Kidney (tissue), 14 donors: ENCODE results near the gene DLG2. TPM values are rescaled to one million over a fixed set of nuclear protein-coding genes. Genes with fewer than 3 reads are reported as not detected.

Experiments
- DNase-seq, 5 donors: peaks; one replicate each; pipeline ENCODE4 v3.0.0-alpha.2; 2013 to 2020
- FAIRE-seq: peaks from 2 replicates; lab custom pipeline; 2012; peaks lifted over from hg19 to GRCh38; lab: Jason Lieb, UNC
- H3K27ac ChIP-seq, 2 donors: one replicate each; pipeline ENCODE4 v1.7.0; 2013; ENCODE audit warnings: low read depth in 2 of 2, low read length in 2 of 2, inconsistent platforms in 1 of 2
- H3K27me3 ChIP-seq: one replicate; pipeline ENCODE4 v1.7.1; 2013; ENCODE audit warnings: low read length, inconsistent platforms; ENCODE audit not compliant: control insufficient read depth, insufficient read depth
- H3K36me3 ChIP-seq, 3 donors: one replicate each; pipeline versions ENCODE4 v1.7.0 to v1.7.1; 2013; ENCODE audit warnings: low read length in 3 of 3, control low read depth in 1 of 3, inconsistent platforms in 1 of 3; ENCODE audit not compliant: insufficient read depth in 3 of 3, control insufficient read depth in 2 of 3
- H3K4me1 ChIP-seq, 3 donors: one replicate each; pipeline versions ENCODE4 v1.7.0 to v1.7.1; 2013; ENCODE audit warnings: low read length in 3 of 3, inconsistent platforms in 1 of 3, low read depth in 1 of 3; ENCODE audit not compliant: control insufficient read depth in 2 of 3, insufficient read depth in 2 of 3
- H3K4me3 ChIP-seq, 3 donors: one replicate each; pipeline versions ENCODE4 v1.7.0 to v1.8.1; 2013; ENCODE audit warnings: low read length in 3 of 3, control low read depth in 1 of 3, inconsistent platforms in 1 of 3
- H3K9ac ChIP-seq, 3 donors: one replicate each; pipeline versions ENCODE4 v1.7.0 to v1.7.1; 2013; ENCODE audit warnings: low read length in 3 of 3, control low read depth in 1 of 3, inconsistent platforms in 1 of 3
- H3K9me3 ChIP-seq, 3 donors: one replicate each; pipeline versions ENCODE4 v1.7.0 to v1.7.1; 2013; ENCODE audit warnings: low read length in 3 of 3, control low read depth in 1 of 3, inconsistent platforms in 1 of 3; ENCODE audit not compliant: control insufficient read depth in 2 of 3, insufficient read depth in 1 of 3
- CTCF ChIP-seq: IDR thresholded peaks from 3 replicates; pipeline ENCODE4 v1.5.1; 2012; ENCODE audit warnings: mild to moderate bottlenecking, moderate library complexity, borderline replicate concordance; ENCODE audit not compliant: insufficient read depth; ENCODE audit errors: extremely low read depth
- intact Hi-C: fragments of 100-400 bp; cut with DNase I; formaldehyde crosslinking; loops from one replicate; pipeline ENCODE4 v1.11.1; 2022
- polyA plus RNA-seq: library from polyadenylated mRNA; stranded (reverse); fragments of 350-450 nt; fragmentation: Illumina TruSeq; extraction: RNeasy Lipid Tissue Mini Kit (QIAGEN cat#74804); gene quantifications from one replicate; pipeline ENCODE4 v1.2.3, GENCODE V29; 2014; ENCODE audit warnings: low read depth, low replicate concordance; ENCODE audit not compliant: insufficient read depth
- total RNA-seq: library from RNA; stranded (reverse); fragmentation: NEBNext Ultra II Directional; extraction: Animal tissue kit (Norgen Biotek cat#: 25700); gene quantifications from one replicate; pipeline ENCODE4 v1.2.1, GENCODE V29; 2021
- donor health status: control.
- donor health status: control.
- donor health status: control.
- donor health status: control.
- donor health status: control.
- donor health status: DM: yes; HTN: yes; CAD: no.
- donor health status: Normal renal cell carcinoma (clear cell type).

DLG2 gene
- total and polyA plus RNA-seq, 2 donors from 2014 or later, result 2.9 to 7.2 TPM

DNA sequence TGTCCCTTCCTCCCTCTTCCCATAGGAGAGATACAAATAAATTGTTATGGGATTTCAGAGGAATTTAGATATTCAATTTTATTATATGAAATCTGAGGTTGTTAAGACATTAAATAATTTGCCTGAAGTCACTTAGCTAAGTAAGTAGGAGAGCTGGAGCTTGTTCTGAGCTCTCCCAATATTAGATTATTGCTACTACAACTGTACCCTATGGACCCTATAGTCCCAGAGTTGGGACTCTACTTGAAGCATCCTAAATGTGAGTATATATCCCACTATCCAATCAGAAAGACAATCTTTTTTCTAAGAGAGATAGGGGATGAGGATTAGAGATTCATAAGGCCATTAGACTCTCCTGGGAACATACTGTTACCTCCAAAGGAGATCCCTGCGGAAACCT, 1130.0 kb downstream of the DLG2 start:
- Histone ChIP-seq H3K27ac (no peak overlapping the region), H3K4me3 (no peak overlapping the region), H3K36me3 (no peaks in the 10 kb centered on the region), H3K9ac (no peak overlapping the region), H3K9me3 (no peaks in the 10 kb centered on the region), H3K4me1 (no peaks in the 10 kb centered on the region), H3K27me3 (no peaks in the 10 kb centered on the region)
- FAIRE-seq (no peak), DNase-seq (no peak)
- intact Hi-C loops, result no loop called here
- TF ChIP-seq CTCF, result no peak

GRCh38 chr11:84496122-84496521, 1131.0 kb downstream of the DLG2 start:
- intact Hi-C loops, result no loop called here
- no peaks in the 10 kb centered on the region for H3K9me3 ChIP-seq
- no peak for DNase-seq
- no peak overlapping the region for H3K9ac ChIP-seq
- no peaks in the 10 kb centered on the region for H3K27me3 ChIP-seq
- no peaks in the 10 kb centered on the region for H3K36me3 ChIP-seq
- FAIRE-seq, result no peak
- H3K27ac ChIP-seq, result no peak overlapping the region
- TF ChIP-seq CTCF, result no peak
- no peaks in the 10 kb centered on the region for H3K4me1 ChIP-seq
- H3K4me3 ChIP-seq, result no peak overlapping the region

- no peak for TF ChIP-seq CTCF
- intact Hi-C loops, result no loop called here
- FAIRE-seq, result no peak
Observed at GRCh38 chr11:84480131-84480530, 1147.0 kb downstream of the DLG2 start.

GRCh38 chr11:84476581-84476980, 1150.6 kb downstream of the DLG2 start:
- intact Hi-C loops, result no loop called here
- H3K27ac ChIP-seq, result no peak overlapping the region
- H3K9me3 ChIP-seq, result no peaks in the 10 kb centered on the region
- no peaks in the 10 kb centered on the region for H3K27me3 ChIP-seq
- no peak for TF ChIP-seq CTCF
- H3K4me3 ChIP-seq, result no peak overlapping the region
- no peaks in the 10 kb centered on the region for H3K4me1 ChIP-seq
- no peak overlapping the region for H3K9ac ChIP-seq
- FAIRE-seq (no peak), DNase-seq (no peak)
- no peaks in the 10 kb centered on the region for H3K36me3 ChIP-seq

More at GRCh38 chr11:84480131-84480530, 1147.0 kb downstream of the DLG2 start:
- Histone ChIP-seq H3K9ac (no peak overlapping the region), H3K27ac (no peak overlapping the region), H3K9me3 (no peaks in the 10 kb centered on the region), H3K4me1 (no peaks in the 10 kb centered on the region), H3K36me3 (no peaks in the 10 kb centered on the region), H3K27me3 (no peaks in the 10 kb centered on the region), H3K4me3 (no peak overlapping the region)
- no peak for DNase-seq
